ENCODE results near the gene FSIP2. TPM values are rescaled to one million over a fixed set of nuclear protein-coding genes. Genes with fewer than 3 reads are reported as not detected.

Gene FSIP2
- not detected in 5 replicates for total RNA-seq (2022; extraction: Qiagen RNA extraction; ENCODE audit: low read depth)

GRCh38 chr2:185738679-185739472 is at the start of gene FSIP2:
Gene FSIP2, plus strand, starts transcription at chr2:185738804. Its CDS starts 91 bp downstream, at chr2:185738895.

